GM19328 (cell line): Measurements from ENCODE around the gene SERPINE1.

Source experiments
- ATAC-seq: cut with Tn5 transposase; IDR thresholded peaks from one replicate; pipeline ENCODE4 v1.9.1; 2021; ENCODE audit warnings: mild to moderate bottlenecking, moderate library complexity; ENCODE audit not compliant: unreplicated experiment

SERPINE1 gene

DNA sequence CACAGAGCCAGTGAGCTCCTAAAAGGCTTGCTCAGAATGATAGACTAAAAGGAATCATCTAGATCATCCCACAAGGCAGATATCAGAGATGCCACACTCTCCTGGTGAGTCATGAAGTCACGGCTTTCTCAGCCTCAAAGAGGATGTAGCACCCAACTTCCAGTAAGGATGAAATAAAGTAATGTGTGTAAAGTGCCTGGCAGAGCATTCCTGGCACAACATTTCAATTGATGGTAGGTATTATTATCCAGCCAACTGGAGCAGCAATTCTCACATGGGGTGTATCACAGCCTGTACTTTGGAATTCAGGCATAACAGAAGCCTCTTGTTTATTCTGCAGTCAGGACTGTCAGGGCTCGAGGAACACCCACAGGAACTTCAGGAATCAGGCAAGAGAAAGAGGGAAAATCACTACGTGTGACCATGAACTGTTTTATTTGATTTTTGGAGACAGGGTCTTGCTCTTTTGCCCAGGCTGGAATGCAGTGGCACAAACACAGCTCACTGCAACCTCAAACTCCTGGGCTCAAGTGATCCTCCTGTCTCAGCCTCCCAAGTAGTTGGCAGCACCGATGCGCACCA, 58.4 kb downstream of the SERPINE1 start:
- no peak for ATAC-seq

DNA sequence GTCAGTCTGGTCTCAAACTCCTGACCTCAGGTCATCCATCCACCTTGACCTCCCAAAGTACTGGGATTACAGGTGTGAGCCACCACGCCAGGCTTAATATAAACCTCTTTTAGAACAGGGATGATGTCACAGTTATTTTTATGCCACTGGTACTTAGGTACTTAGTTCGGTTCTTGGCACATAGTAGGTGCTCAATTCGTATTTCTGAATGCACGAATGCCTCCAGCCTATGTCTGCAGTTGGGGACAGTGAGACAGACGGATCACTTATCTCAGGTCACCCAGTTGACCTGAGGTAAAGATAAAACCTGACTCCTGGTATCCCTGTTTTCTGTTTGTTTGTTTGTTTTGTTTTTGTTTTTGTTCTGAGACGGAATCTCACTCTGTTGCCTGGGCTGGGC, 59.3 kb downstream of the SERPINE1 start:
- ATAC-seq: no peak

- no peak for ATAC-seq
Observed at GRCh38 chr7:101186844-101187428, 60.0 kb downstream of the SERPINE1 start.
